Posterior vena cava (tissue), 2 donors: ENCODE data around the gene DENND11. TPM values are rescaled to one million over a fixed set of nuclear protein-coding genes. Genes with fewer than 3 reads are reported as not detected.

Experiments used
- DNase-seq: peaks from one replicate; pipeline ENCODE4 v3.0.0-alpha.2; 2020; ENCODE audit warnings: low spot score
- intact Hi-C, 2 donors: fragments of 100-400 bp; cut with DNase I; formaldehyde crosslinking; loops; one replicate each; pipeline versions ENCODE4 v1.14.1 to v1.14.2; 2022 to 2023
- long read RNA-seq, 2 donors: library from polyadenylated mRNA; unstranded; transcript quantifications; one replicate each; pipeline ENCODE4 v2.0.0, GENCODE V29; 2020 to 2021
- total RNA-seq, 2 donors: library from RNA; stranded (reverse); fragmentation: NEBNext Ultra II Directional; extraction: Animal tissue kit (Norgen Biotek cat#: 25700); gene quantifications; one replicate each; pipeline ENCODE4 v1.2.1, GENCODE V29; 2021
- donor health status: DM: yes; HTN: yes; CAD: no.
- donor health status: DM: yes; HTN: yes; CAD: no.

DENND11 gene, protein sequence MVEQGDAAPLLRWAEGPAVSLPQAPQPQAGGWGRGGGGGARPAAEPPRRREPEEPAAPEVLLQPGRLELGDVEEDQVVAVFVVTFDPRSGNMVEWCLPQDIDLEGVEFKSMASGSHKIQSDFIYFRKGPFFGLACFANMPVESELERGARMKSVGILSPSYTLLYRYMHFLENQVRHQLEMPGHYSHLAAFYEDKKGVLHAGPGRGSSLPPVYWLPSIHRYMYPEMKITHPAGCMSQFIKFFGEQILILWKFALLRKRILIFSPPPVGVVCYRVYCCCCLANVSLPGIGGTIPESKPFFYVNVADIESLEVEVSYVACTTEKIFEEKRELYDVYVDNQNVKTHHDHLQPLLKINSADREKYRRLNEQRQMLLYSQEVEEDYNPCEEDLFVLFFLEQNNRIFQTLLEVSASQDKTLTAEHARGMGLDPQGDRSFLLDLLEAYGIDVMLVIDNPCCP
- 10 to 100 TPM; 12.2 to 14.8 TPM for total RNA-seq
- long read RNA-seq, donor 1, partial matches to known transcripts: 0 of 3 reads
- long read RNA-seq, donor 1, other reads (novel, unspliced or antisense): 3 of 3 reads
- long read RNA-seq, donor 2, partial matches to known transcripts: 3 of 6 reads
- long read RNA-seq, donor 2, other reads (novel, unspliced or antisense): 3 of 6 reads

- DNase-seq: peak; percentile 76
- intact Hi-C loops: no loop called here
Measured at GRCh38 chr7:141702047-141702567, at the start of gene DENND11. TSS of gene DENND11 (minus strand) at chr7:141702166. CDS start at chr7:141702153, 13 bp downstream.

DNA sequence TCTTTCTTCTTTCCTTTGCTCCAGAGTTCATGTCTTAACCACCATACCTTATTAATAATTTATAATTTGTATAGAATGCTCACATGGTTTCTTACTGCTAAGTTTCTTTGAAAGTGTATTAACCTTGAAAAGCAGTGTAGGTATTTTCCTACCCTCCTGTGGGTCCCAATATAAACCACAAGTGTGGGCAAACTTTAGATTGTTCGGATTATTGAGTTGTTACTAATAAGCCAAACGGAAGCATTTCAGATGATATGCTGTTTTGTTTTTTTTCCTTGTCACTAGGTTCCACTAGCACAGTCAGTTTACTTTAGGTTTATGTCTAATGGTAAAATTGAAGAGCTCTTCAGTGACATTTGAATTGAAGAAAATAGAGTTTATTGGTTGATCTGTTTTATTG is 46.4 kb upstream of the DENND11 start:
- intact Hi-C loops: no loop called here
- no peak for DNase-seq

DNA sequence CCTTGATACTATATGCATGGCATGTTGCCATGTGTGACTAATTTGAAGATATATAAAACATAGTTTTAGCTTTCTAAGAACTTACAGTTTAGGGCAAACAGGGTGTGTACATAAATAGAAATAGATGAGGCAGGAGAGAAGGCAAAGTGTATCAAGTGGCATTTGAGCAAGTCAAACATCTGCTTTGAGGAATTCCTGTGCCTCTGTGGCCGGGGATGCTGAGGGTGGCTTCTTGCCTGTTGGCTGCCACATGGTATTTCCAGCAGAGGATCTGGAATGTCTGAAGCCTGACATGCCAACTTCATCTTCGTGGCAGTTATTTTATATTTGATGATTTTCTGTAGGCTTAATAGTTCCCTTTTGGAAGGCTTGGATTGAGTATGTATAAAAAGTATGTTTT is 42.2 kb upstream of the DENND11 start:
- intact Hi-C loops: no loop called here
- no peak for DNase-seq

GRCh38 chr7:141742229-141742628 is 40.3 kb upstream of the DENND11 start:
- intact Hi-C loops: no loop called here
- DNase-seq: no peak

GRCh38 chr7:141739250-141739649 is 37.3 kb upstream of the DENND11 start:
- DNase-seq: no peak
- intact Hi-C loops: no loop called here

DNA sequence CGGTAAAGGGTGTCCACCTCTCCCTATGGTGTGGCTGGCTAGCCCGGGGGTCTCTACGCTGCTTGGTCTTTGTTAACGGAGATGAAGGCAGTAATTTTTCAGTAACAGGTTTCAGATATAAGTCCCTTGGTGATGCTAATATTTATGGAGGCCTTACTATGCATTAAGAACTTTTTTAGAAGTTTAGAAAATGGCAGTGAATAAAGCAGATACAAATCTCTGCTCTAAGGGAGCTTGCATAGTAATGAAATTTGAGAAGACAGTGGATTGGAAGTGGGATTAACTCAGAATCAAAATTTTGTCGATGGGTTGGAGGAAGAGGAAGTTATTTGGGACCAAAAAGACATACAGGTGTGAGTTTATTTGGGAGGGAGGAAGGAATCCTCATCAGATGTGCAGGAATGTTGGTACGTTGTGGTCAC is 36.6 kb upstream of the DENND11 start:
- intact Hi-C loops: no loop called here
- DNase-seq: no peak

GRCh38 chr7:141737836-141738591 is 36.0 kb upstream of the DENND11 start, which contains the start of gene SSBP1:
TSS of gene SSBP1 (plus strand) at chr7:141738358. CDS start at chr7:141739167, 809 bp downstream.
- intact Hi-C loops: no loop called here
- DNase-seq: peak; percentile 97

DNA sequence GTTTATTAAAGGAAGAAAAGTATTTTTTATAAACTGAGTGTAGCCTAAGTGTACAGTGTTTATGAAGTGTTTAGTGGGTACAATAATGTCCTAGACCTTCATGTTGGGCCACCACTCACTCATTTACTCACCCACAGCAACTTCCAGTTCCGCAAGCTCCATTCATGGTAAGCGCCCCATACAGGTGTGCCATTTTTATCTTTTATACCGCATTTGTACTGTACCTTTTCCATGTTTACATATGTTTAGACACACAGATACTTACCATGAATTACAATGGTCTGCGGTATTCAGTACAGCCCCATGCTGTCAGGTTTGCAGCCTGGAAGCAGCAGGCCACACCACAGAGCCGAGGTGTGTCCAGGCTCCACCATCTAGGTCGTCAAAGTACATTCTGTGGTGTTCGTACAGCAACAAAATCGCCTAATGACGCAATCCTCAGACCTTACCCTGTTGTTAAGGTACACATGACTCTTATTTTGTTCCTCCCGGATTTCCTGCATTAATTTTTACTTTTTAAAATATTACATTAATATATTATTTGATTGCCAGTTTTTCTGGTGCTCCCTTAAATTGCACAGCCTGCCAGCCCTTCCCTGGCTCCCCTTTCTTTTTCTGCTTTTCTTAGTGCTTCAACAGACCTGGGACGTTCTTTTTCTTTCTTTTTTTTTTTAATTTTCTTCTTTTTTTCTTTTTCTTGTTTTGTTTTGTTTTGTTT is 35.3 kb upstream of the DENND11 start:
- no peak for DNase-seq
- intact Hi-C loops: no loop called here

GRCh38 chr7:141731476-141732149 is 29.6 kb upstream of the DENND11 start:
- no peak for DNase-seq

GRCh38 chr7:141729020-141729419 is 27.1 kb upstream of the DENND11 start:
- intact Hi-C loops: no loop called here
- no peak for DNase-seq

More at GRCh38 chr7:141731476-141732149, 29.6 kb upstream of the DENND11 start:
- intact Hi-C loops: no loop called here

DNA sequence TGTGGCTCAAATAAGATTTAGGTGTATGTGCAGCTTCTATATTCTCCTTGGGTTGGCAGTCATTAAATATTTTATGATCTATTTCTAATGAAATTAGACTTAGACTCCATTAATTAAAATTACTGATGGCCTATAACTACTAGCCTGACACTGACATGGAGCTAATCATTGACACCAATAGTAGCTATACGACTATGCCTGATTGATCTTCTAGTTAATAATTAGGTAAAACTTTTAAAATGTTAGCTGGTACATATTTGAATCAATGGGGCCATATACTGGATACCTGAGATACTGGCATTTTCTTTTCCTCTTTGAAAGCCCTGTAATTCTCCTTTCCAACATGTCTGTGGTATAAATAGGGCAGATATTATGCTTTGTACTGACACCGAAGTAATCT is 20.6 kb upstream of the DENND11 start:
- intact Hi-C loops: no loop called here
- no peak for DNase-seq

DNA sequence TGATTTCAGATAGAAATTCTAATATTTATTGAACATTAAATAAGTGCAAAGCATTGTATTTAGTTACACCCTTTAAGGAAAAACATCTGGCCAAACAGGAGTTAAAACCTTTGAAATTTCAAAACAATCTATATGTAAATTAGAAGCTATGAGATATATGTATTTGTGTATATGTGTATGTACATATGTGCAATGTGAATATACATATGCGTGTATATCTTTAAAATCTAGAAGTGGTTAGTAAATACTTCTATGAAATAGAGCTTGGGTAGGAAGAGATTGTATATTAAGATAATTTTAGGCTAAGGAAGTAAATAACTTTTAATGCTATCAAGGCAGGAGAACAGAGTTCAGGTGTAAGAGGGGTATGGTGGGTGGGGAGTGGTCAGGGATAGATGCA is 15.5 kb upstream of the DENND11 start:
- intact Hi-C loops: no loop called here
- no peak for DNase-seq

GRCh38 chr7:141715794-141716689 is 14.1 kb upstream of the DENND11 start:
- intact Hi-C loops: no loop called here

DNA sequence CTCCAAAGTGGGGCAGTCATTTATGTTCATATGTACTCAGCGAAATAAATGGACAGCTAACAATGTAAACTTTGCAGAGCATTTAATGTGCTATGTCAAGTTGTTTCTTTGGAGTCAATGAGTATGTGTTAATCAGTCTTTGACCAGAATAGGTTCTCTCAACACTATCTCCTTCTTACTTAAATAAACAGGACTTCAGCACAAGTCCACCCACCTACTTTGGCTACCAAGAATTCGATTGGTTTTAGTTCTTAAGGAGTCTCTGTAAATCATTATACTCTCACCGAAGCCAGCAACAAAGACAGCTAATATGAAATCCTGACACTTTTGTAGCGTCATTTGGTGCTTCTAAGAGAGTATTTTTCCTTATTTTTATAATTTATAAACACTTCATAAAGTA is 13.1 kb upstream of the DENND11 start:
- no peak for DNase-seq
- intact Hi-C loops: no loop called here

More at GRCh38 chr7:141715794-141716689, 14.1 kb upstream of the DENND11 start:
- no peak for DNase-seq

GRCh38 chr7:141714571-141714970 is 12.6 kb upstream of the DENND11 start:
- intact Hi-C loops: no loop called here
- no peak for DNase-seq

DNA sequence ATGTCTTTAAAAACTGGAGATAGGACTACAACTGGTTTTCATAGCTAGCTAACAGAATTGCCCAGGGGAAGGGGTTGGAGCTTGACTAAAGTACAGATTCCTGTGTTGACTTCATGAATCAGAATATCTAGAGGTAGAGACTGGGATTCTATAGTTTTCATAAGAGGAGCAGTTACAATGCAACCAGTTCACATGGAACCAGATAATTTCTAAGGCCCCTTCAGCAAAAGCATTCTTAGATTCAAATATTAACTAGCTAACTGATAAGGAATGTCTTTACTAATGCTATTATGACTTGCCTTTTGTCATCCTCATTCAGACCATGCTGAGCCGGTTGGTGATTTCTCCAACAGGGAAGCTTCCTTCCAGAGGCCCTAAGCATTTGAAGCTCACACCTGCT is 11.9 kb upstream of the DENND11 start:
- no peak for DNase-seq
- intact Hi-C loops: no loop called here

DNA sequence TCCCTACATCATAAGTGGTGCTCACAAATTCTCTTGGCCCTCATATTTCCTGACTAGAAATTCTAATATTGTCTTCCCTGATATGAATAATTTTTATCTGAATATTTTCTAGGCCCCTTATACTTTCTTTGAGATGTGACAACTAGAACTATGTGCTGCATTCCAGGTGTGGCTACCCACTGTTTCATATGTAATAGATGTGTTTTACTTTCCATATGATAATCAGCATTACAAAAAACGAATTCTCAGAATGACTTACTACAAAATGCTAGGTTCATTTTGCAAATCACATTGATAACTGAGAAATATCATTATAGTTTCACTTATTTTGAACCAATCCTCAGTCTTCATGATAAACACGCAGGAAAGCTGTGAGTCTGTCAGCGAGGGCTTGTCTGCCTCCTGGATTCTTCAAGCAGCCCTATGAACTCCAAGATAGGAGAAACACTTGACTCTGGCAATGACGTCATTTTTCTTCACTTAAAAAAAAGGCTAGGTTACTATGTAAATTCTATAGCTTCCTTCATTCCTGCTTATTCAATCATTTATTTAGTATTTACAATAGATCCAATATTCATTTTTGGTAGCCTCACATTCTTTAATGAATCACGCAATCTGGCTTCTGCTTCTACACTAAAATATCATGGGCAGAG is 10.8 kb upstream of the DENND11 start:
- no peak for DNase-seq
- intact Hi-C loops: no loop called here
